HepG2 (cell line): ENCODE measurements around the gene RPL41. TPM values are rescaled to one million over a fixed set of nuclear protein-coding genes. Genes with fewer than 3 reads are reported as not detected.

Experiments
- ADNP ChIP-seq: sonication (generic); formaldehyde crosslinking; IDR thresholded peaks from 2 replicates; pipeline ENCODE4 v1.4.0; 2020; ENCODE audit warnings: missing genetic modification reagents
- BCL3 ChIP-seq: sonication (generic); formaldehyde crosslinking; IDR thresholded peaks from 2 replicates; pipeline ENCODE4 v1.5.1; 2020; ENCODE audit warnings: mild to moderate bottlenecking, missing genetic modification reagents, moderate library complexity
- GABPA ChIP-seq, 2 experiments: IDR thresholded peaks; 2 replicates each; pipeline ENCODE4 v1.6.1; 2011 to 2016; ENCODE audit warnings: low read depth in 2 of 2, low read length in 1 of 2, missing biosample characterization in 1 of 2, missing genetic modification characterization in 1 of 2
- GTF2F1 ChIP-seq: fragments of 150-350 bp; IDR thresholded peaks from 2 replicates; pipeline ENCODE4 v1.6.1; 2014; ENCODE audit warnings: low read length
- IKZF4 ChIP-seq: sonication (generic); formaldehyde crosslinking; IDR thresholded peaks from 2 replicates; pipeline ENCODE4 v1.5.1; 2020; ENCODE audit warnings: borderline replicate concordance, mild to moderate bottlenecking, low read depth, missing genetic modification reagents; ENCODE audit errors: not compliant biosample characterization
- IRF2 ChIP-seq: IDR thresholded peaks from 2 replicates; pipeline ENCODE4 v1.6.1; 2018; ENCODE audit warnings: missing genetic modification reagents, missing compliant biosample characterization
- MEIS1 ChIP-seq: sonication (generic); formaldehyde crosslinking; IDR thresholded peaks from 2 replicates; pipeline ENCODE4 v1.9.0; 2021; ENCODE audit warnings: mild to moderate bottlenecking, missing genetic modification reagents, moderate library complexity, borderline replicate concordance
- SATB2 ChIP-seq: sonication (generic); formaldehyde crosslinking; IDR thresholded peaks from 2 replicates; pipeline ENCODE4 v1.5.0; 2020; ENCODE audit warnings: missing genetic modification reagents
- SOX5 ChIP-seq: IDR thresholded peaks from 2 replicates; pipeline ENCODE4 v1.6.1; 2016; ENCODE audit warnings: borderline replicate concordance
- STAT5B ChIP-seq: sonication (generic); formaldehyde crosslinking; IDR thresholded peaks from 2 replicates; pipeline ENCODE4 v1.4.0; 2020; ENCODE audit warnings: missing genetic modification reagents
- TIGD3 ChIP-seq: sonication (generic); formaldehyde crosslinking; IDR thresholded peaks from 2 replicates; pipeline ENCODE4 v1.5.1; 2020; ENCODE audit warnings: mild to moderate bottlenecking, missing genetic modification reagents, borderline replicate concordance
- ZBTB33 ChIP-seq: sonication (generic); formaldehyde crosslinking; IDR thresholded peaks from 2 replicates; pipeline ENCODE4 v1.4.0; 2020; ENCODE audit warnings: missing genetic modification reagents
- ZNF136 ChIP-seq: sonication (generic); formaldehyde crosslinking; IDR thresholded peaks from 2 replicates; pipeline ENCODE4 v1.8.1; 2022; ENCODE audit warnings: low read depth, mild to moderate bottlenecking, moderate library complexity, missing genetic modification reagents
- ZNF263 ChIP-seq: sonication (generic); formaldehyde crosslinking; IDR thresholded peaks from 2 replicates; pipeline ENCODE4 v1.4.0; 2020; ENCODE audit warnings: missing genetic modification reagents
- ZNF770 ChIP-seq: sonication (generic); formaldehyde crosslinking; IDR thresholded peaks from 2 replicates; pipeline ENCODE4 v1.5.0; 2020; ENCODE audit warnings: mild to moderate bottlenecking, missing genetic modification reagents
- ZNF792 ChIP-seq: IDR thresholded peaks from 2 replicates; pipeline ENCODE4 v1.6.1; 2016
- polyA plus RNA-seq, 8 experiments: library from polyadenylated mRNA; depleted of rRNA in 3 of 8; stranded (reverse) in 7 of 8; unstranded in 1 of 8; fragments of >200 nt; fragmentation: Illumina TruSeq in 4 of 8; extraction: Trizol in 4 of 8; gene quantifications; 2 replicates each; pipeline versions ENCODE4 v1.2.1 to v1.2.3, GENCODE V29; 2011 to 2016; ENCODE audit warnings: low read depth in 4 of 8, missing spikeins in 1 of 8, mixed read lengths in 1 of 8; ENCODE audit not compliant: insufficient read depth in 1 of 8
- total RNA-seq, 5 experiments: library from RNA; depleted of rRNA; stranded (reverse); fragments of >200 nt; fragmentation: Illumina TruSeq; extraction: Trizol; gene quantifications; 2 replicates each; pipeline ENCODE4 v1.2.3, GENCODE V29; 2016; ENCODE audit warnings: low read depth in 1 of 5
- TF ChIP-seq, protein P1 (sequence below), 2 experiments: fragments of 450-650 bp in 1 of 2; sonication (generic) in 1 of 2; formaldehyde crosslinking; IDR thresholded peaks; 2 replicates each; pipeline versions ENCODE4 v1.5.0 to v1.8.0; 2020 to 2022; ENCODE audit warnings: mild to moderate bottlenecking in 1 of 2, missing genetic modification reagents in 1 of 2
- TF ChIP-seq, protein P2 (sequence below): sonication (generic); formaldehyde crosslinking; IDR thresholded peaks from 2 replicates; pipeline ENCODE4 v1.5.1; 2020; ENCODE audit warnings: missing genetic modification reagents, mild to moderate bottlenecking, borderline replicate concordance

The RPL41 gene
- total and polyA plus RNA-seq, 2 of the 13 experiments (the other 11 are each of a cell fraction or from before 2014, with no cell fraction given), result 4,012 to 7,670 TPM

- TF ChIP-seq ZBTB33 (CRISPR knock-in tag) (peak; percentile 49; the same call in 1 of the 2 replicates), ADNP (CRISPR knock-in tag) (no peak), SOX5 (CRISPR knock-in tag) (peak; percentile 81), ZNF770 (CRISPR knock-in tag) (peak; percentile 85), ZNF136 (CRISPR knock-in tag) (no peak), GTF2F1 (no peak), IRF2 (CRISPR knock-in tag) (peak; percentile 96; the same call in 1 of the 2 replicates), STAT5B (CRISPR knock-in tag) (no peak; the same call in none of the 2 replicates), ZNF792 (CRISPR knock-in tag) (peak; percentile 83), GABPA (IDR thresholded peaks at IDR 0.05; ENCODE audit: low read depth, low read length) (peak; percentile 99), GABPA (CRISPR knock-in tag; IDR thresholded peaks at IDR 0.05; ENCODE audit: low read depth) (peak; percentile 97), BCL3 (CRISPR knock-in tag) (no peak; the same call in 1 of the 2 replicates), TIGD3 (no peak), SATB2 (no peak), ZNF263 (CRISPR knock-in tag) (peak; percentile 80; the same call in 1 of the 2 replicates), IKZF4 (CRISPR knock-in tag) (no peak), MEIS1 (no peak; the same call in 1 of the 2 replicates)
- TF ChIP-seq, protein P1, sequence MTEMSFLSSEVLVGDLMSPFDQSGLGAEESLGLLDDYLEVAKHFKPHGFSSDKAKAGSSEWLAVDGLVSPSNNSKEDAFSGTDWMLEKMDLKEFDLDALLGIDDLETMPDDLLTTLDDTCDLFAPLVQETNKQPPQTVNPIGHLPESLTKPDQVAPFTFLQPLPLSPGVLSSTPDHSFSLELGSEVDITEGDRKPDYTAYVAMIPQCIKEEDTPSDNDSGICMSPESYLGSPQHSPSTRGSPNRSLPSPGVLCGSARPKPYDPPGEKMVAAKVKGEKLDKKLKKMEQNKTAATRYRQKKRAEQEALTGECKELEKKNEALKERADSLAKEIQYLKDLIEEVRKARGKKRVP (CRISPR knock-in tag; IDR thresholded peaks at IDR 0.05), result peak in 1 of 2 experiments; percentile 57; a peak in 1 of 4 replicates
- TF ChIP-seq, protein P2, sequence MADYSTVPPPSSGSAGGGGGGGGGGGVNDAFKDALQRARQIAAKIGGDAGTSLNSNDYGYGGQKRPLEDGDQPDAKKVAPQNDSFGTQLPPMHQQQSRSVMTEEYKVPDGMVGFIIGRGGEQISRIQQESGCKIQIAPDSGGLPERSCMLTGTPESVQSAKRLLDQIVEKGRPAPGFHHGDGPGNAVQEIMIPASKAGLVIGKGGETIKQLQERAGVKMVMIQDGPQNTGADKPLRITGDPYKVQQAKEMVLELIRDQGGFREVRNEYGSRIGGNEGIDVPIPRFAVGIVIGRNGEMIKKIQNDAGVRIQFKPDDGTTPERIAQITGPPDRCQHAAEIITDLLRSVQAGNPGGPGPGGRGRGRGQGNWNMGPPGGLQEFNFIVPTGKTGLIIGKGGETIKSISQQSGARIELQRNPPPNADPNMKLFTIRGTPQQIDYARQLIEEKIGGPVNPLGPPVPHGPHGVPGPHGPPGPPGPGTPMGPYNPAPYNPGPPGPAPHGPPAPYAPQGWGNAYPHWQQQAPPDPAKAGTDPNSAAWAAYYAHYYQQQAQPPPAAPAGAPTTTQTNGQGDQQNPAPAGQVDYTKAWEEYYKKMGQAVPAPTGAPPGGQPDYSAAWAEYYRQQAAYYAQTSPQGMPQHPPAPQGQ (CRISPR knock-in tag), result peak; percentile 62; the same call in 1 of the 2 replicates
Observed at GRCh38 chr12:56117778-56118687, 1.6 kb downstream of the RPL41 start, which contains the start of gene ZC3H10 (continued).
